HG03469 (cell line): ENCODE data around the gene ZNF267.
"Not testable (repeated sequence)": the region's sequence is repeated elsewhere in the genome, so short reads cannot be mapped to it uniquely, and the experiment has no call there.

Experiments
- ATAC-seq: cut with Tn5 transposase; IDR thresholded peaks from one replicate; pipeline ENCODE4 v1.9.1; 2021; ENCODE audit warnings: mild to moderate bottlenecking, moderate library complexity, moderate number of reproducible peaks; ENCODE audit not compliant: unreplicated experiment

Gene ZNF267

DNA sequence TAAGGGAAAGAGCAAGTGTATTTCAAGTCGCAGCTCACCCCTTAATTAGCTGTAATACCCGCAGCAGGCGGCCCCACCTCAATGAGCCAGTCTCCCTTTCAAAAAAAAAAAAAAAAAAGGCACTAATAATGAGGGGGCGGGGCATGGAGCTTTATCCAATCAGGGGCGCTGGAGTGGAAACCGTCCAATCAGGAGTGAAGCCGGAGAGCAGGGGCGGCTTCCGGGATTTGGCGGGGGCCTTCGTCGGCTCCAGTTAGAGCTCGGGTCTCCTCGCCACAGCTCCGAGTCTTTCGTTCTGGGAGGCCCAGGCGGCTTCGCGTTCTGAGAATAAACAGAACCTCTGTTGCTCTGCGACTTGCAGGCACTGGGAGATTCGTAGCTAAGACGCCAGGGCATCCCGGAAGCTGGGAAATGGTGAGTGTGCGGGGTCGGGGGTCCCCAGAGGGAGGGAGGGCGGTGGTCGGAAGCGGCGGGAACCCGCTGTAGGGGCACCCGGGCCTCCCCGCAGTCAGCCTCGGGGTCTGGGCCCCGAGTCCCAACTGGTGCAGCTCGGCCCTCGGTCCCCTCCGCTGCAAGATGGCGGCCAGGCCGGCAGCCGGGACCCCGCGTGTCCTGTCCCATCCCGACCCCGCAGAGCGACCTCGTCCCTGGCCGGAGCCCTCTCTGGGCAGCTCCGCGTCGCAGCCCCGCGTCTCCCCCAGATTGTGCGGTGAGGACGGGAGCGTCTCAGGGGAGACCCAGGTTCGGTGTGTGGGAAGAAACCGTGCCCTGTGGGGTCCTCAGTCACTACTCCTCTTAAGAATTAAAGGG is at the start of gene ZNF267:
TSS of gene ZNF267 (plus strand) at position 252 of the 810 bp plus-strand sequence. CDS start at position 412, 160 bp downstream.
- ATAC-seq: no peak

DNA sequence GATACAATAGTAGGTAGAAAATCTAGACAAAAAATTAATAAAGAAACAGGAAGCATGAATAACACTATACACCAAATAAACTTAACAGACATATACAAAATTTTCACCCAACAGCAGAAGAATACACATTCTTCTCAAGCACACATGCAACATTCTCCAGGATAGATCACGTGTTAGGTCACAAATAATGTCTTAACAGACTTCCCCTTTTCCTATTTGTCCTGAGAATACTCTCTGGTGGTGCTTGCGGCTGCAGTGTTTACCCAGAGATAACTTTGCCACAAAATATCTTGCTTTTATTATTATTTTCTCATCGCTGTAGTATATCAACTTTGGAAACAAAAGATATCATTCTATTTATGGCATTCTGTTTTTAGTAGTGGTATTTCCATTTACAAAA is 40.6 kb upstream of the ZNF267 start:
- ATAC-seq: no peak

DNA sequence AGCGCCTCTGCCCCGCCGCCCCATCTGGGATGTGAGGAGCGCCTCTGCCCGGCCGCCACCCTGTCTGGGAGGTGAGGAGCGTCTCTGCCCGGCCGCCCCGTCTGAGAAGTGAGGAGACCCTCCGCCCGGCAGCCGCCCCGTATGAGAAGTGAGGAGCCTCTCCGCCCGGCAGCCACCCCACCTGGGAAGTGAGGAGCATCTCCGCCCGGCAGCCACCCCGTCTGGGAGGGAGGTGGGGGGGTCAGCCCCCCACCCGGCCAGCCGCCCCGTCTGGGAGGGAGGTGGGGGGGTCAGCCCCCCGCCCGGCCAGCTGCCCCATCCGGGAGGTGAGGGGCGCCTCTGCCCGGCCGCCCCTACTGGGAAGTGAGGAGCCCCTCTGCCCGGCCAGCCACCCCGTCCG is 37.2 kb upstream of the ZNF267 start:
- ATAC-seq: not testable (repeated sequence)

DNA sequence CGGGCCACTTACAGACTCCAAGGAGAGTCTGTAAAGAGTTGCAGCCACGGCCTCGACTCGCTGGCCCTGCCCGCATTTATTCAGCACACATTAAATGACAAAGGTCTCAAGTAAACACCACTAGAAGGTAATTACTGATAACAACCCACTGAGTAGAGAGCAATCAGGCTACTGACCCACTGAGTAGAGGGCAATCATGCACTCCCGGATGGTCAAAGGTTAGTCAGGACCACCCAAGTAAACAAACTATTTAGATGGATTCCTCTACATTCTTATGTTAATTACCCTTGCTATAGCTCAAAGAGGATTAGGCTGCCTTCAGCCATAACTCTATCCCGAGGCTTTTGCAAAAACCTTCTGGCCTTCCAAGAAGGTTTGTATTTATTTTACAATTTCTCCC is 30.7 kb upstream of the ZNF267 start:
- no peak for ATAC-seq

DNA sequence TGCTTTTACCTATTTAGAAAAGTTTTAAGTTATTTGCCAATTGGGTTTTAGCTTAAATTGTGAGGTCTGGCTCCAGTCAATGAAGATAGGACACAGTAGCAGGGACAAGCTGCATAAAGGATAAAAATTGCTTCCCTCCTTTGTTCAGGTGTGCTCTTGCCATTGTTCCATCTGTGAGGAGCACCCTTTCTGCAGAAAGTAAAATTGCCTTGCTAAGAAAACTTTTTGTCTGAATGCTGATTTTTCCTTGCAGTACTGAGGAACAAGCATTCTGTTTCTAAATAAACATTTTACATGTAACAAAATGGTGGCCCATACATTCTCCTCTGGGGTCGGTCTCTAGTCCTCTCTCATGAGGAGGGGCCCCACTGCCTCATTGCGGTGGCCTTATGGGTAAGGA is 25.0 kb upstream of the ZNF267 start:
- ATAC-seq: not testable (repeated sequence)

DNA sequence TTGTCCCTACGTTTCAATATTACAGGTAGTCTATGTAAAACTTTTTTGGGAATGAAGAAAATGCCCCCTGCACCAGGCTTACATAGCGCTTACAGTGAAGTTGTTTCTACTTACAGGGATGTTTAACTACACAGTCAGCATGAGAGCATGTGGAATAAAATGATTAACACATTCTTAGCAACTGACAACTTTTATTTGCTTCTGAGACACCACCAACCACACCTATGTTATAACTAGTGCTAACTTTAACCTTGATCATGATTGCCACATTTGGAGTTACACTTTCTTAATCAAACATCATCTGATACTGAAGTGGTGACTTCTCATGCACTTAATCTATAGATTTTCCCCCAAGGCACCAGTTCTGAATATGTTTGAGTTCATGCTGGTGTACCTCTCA is 20.3 kb upstream of the ZNF267 start:
- no peak for ATAC-seq

DNA sequence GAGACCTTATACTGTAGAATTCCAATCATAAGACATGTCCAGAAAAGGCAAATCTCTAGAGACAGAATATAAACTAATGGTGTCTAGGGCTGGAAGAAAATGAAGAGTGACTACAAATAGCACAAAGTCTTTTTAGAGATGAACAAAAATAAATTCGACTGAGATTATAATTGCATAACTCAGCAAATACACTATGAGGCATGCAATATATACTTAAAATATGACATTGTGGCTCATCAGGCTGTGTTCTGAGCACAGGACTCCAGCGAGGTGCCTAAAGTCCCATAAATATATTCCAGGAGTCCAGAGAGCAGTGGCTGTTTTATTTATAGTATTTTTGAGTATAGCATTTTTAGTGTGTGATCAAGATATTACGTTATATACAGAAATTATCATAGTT is 13.1 kb upstream of the ZNF267 start:
- no peak for ATAC-seq

DNA sequence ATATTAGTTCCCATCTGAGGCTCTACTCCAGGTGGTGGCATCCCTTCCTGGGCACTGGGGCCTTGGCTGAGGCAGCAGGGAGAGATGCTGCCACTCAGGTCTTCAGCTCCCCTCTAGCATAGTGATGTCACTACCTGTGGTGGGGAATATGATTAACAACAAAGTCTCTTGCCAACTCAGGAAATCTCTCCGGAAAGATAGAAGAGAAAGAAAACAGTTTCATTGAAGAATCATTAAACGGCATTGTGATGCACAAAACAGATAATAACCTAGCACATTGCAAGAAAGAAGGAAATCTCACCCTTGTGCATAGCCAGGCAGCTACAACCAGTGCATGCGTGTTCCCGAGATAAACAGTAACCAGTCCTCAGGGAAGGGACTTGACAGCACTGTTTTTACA is 12.2 kb upstream of the ZNF267 start:
- ATAC-seq: no peak

DNA sequence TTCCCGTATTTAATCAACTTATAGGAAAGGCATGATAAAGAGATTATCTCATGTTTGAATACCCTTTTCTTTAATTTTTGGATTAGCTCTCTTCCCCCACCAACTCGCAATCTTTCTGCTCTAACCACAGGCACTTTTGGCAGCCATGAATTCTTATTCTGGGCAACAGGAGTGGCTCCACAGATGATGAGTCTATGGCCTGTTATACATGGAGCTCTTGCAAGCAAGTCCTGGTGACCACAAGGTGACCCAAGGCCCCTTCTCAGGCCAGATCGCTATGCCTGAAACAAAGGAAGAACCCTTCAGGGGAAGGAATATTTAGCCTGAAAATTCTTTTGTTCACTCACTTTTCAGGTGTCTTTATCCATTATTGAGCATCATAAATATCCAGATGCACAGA is 10.8 kb upstream of the ZNF267 start:
- no peak for ATAC-seq

DNA sequence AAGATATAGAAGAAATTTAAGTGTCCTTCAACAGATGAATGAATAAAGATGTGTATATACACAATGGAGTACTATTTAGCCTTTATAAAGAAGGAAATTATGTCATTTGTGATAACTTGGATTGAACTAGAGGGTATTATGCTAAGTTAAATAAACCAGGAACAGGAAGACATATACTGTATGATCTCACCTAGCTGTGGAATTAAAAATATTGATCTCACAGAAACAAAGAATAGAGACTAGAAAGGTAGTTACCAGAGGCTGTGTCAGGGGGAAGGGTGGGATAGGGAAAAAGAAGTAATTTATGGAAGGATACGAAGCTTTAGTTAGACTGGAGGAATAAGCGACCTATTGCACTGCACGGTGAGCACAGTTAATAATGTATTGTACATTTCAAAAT is 5.4 kb upstream of the ZNF267 start:
- no peak for ATAC-seq

DNA sequence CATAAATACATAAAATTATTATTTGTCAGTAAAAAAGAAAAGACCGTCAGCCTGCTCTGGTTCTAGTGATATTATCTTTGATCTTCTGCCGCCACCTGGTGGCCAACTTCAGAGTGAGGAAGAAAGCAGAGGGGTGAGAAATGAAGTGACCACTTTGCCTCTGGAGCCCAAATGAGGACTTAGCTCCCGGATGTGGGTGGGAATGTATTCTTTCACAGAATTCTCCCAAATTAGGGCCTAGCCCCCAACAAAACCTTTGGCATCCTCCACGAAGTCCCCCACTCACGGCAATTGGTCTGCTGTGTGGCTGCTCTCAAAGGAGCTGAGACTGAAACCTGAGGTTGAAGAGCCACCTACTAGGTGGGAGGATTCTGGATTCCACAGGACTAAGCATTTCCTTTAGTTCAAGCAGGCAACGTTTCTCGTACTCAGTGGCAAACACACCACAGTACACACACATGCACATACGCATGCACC is 4.9 kb upstream of the ZNF267 start:
- no peak for ATAC-seq

DNA sequence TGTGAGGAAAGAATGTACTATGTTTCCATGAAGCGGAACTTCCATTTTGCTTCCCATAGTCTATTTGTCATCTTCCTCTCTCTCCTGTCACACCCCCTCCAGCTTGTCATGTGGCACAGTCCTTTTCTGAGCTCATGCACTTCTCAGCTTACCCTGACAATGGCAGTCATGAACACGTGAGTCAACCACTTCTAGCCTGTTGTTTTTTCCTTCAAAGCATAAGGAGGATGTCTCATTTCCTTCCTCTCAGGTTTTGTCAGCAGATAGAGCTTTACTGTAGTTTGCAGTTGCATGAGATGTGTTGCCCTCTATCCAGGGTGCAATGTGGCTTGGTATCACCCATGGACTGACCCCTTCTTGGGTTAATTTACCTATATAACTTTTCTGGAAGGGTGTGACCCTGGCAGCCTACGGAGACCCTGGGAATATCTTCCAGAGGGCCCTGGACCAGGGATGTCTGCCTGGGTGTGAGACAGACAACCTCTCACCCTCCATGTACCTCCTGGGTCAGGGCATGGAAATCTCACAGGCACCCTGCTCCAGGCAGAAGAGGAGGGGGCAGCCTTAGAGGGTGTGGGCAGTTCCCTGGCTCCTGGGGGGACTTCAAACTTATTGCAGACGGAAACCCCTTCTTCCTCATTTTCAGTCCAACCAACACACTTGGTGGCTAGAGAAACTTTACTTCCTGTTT is 4.0 kb upstream of the ZNF267 start:
- ATAC-seq: peak; percentile 44

DNA sequence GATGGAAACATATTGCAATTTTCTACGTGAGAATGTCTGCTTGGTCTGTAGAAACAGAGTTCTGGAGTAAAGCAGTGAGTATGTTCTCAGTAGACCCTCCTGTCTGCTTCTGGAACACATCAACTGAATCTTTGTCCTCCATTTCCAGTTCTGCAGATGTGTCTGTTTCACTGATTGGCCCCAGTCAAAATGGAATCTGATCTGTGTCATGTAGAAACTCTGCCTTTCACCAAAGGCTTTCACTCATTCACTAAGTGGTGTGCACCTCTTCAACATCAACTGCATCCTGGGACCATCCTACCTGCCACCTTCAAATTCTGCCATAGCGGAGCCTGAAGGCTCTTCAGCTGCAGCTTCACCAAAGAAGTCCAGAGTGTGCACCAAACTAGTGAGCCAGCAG is 2.8 kb upstream of the ZNF267 start:
- ATAC-seq: no peak

DNA sequence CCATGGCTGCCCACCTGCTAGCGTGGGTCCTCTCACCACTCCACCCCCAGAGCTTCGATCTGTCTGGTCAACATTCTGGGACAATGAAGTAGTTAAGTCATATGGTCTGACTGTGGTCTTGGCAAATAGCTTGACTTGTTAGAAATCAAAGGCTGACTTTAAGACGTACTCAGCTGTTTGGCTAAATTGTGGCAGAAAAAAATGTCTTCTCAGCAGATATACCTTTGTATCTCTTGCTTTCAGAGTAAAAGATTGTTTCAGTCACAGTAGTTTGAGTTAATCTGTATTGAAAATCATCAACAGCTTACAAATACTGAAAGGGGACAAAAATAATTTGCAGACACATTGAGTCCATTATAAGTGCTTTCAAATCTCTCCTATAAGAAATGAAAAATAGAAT is 2.1 kb upstream of the ZNF267 start:
- no peak for ATAC-seq

DNA sequence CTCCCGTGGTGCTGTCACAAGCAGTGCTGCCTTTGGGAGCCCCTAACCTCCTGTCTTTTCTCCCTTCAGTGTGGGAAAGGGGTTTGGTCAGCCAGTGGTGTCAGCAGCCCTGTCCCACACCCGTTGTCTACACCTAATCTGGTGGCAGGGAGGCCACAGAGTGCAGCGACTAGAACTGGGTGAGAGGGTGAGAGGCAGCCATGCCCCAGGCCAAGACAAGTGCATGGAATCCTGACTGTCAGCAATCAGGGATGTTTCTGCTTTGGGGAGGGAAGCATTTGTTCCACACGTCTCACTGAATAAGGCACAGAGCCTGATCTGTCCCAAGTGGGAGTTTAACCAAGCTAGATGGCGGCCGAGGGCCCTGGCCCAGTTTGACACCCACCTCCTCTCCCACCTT is 1.4 kb upstream of the ZNF267 start:
- no peak for ATAC-seq

DNA sequence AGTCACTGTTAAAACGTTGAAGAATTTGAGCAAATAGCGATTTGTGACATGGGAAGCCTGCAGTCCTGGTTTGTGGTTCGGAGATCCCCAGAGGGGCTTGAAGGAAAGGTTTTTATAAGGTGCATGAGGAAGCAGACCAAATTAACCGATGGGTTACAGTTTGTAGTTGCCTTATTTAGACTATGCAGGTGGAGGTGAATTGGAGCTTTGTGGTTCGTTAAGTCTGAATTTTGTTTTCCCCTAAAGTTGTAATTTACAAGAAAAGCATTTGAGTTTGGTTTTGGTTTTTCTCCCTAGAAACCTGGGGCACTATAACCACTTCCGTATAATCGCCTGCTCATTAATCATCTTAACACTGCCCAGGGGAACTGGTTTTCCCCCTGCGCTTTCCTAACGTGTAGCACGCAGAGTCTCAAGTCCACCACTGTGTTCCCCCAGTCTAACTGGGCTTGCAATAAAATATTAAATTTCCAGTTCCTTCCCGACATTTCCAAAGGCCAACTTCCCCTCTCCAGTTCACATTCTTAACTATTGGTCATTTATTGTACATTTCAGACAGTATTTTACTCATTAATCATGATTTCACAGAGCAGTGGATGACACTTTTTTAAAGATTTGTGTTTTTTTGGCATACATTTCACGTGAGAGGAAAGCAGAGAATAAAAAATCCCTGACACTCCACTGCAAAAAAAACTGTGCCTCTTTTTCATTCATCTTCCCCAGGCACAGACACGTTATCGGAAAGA is 932 bp downstream of the ZNF267 start:
- no peak for ATAC-seq

DNA sequence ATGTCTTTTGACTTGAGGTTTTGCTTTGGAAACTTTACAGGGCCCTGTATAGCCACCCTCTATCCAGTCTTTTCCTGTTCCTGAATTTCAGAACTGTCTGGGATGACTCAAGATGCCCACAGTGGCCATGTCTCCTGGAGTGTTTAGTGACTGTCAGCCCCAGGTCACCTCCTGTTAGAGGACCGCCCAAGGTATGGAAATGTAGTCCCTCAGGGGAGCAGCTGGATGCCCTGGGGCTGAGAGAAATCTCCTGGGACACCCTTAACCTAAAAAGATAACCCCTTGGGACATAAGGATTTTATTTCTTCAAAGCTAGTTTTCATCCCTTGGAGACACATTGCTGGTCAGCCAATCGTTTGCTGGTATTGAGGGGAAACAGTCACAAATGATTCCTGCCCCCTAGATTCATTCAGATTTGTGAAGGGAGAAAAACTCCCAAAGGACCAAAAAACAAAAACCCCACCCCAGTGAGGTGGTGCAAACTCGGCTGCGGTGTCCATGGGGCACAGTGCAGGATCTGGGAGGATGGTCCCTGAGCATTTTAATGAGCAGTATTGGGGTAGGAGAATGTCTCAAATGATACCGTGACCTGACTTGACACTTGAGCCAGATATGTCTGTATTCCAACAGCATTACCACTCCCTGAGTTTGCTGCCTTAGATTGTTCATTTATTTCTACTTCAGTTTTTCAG is 1.7 kb downstream of the ZNF267 start:
- ATAC-seq: no peak

DNA sequence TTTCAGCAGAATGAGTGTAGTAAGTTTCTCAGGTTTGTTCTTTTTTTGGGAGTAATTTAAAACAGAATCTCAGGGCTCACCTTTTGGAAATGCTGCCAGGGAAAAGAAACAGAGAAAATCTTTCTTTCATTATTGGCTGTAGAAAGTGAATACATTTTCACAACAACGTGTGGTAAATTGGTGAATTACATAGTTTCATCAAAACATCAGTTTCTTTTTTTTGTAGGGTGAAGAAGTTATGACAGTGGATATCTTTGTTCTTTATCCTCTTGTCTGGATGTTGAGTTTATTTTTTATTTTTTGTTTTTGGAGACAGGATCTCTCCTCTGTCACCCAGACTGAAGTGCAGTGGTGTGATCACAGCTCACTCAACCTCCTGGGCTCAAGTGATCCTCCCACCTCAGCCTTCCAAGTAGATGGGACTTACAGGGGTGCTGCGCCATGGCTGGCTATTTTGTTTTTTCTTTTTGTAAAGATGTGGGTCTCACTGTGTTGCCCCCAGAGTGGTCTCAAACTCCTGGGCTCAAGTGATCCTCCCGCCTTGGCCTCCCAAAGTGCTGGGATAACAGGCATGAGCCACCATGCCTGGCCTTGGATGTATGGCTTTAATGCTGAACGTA is 2.4 kb downstream of the ZNF267 start:
- no peak for ATAC-seq

DNA sequence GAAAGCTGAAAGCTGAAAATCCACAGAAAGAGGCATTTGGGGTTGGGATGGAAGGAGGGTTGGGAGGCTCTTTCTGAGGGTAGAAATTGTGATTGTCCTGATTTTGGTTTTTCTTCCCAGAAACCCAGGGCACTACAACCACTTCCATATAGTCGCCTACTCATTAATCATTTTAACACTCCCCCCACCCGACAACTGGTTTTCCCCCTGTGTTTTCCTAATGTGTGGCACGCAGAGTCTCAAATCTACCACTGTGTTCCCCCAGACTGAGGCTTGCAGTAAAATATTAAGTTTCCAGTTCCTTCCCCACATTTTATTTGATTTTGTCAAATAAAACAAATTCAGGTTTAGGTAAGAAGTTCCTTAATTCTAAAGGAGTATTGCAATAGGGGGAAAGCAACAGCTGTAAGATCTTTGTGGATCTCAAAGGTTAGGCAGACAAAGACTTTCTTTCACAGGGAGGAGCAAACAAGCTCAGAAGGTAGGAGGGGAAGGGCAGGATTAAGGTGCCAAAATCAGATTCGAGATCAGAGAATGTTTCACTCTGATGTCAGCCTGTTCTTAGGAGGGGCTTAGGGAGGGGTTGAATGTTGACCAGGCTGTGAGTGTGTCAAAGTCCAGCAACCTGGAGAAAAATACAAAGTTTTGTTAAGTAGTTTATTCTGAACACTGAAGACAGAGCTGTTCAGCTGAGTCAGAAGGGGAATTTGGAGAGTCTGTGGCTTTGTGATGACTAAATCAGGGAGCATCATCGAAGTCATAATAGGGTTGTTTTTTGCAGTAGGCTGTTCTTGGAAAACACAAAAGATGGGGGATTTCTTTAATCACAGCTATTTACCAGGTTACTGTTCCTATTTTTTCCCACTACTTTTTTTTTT is 3.6 kb downstream of the ZNF267 start:
- peak; percentile 59 for ATAC-seq
